GM23248 (cell line): ENCODE results near the gene USP53.

Experiments
- EZH2 ChIP-seq: fragments of 200-600 bp; sonication (generic); IDR thresholded peaks from 2 replicates; pipeline ENCODE4 v1.6.1; 2018; ENCODE audit warnings: antibody characterized with exemption, mild to moderate bottlenecking; ENCODE audit not compliant: insufficient read depth, poor library complexity, severe bottlenecking
- EZH2phosphoT487 ChIP-seq: fragments of 200-600 bp; sonication (generic); IDR thresholded peaks from 2 replicates; pipeline ENCODE4 v1.6.1; 2018; ENCODE audit warnings: antibody characterized with exemption, moderate library complexity, mild to moderate bottlenecking, low read depth; ENCODE audit not compliant: insufficient read depth

DNA sequence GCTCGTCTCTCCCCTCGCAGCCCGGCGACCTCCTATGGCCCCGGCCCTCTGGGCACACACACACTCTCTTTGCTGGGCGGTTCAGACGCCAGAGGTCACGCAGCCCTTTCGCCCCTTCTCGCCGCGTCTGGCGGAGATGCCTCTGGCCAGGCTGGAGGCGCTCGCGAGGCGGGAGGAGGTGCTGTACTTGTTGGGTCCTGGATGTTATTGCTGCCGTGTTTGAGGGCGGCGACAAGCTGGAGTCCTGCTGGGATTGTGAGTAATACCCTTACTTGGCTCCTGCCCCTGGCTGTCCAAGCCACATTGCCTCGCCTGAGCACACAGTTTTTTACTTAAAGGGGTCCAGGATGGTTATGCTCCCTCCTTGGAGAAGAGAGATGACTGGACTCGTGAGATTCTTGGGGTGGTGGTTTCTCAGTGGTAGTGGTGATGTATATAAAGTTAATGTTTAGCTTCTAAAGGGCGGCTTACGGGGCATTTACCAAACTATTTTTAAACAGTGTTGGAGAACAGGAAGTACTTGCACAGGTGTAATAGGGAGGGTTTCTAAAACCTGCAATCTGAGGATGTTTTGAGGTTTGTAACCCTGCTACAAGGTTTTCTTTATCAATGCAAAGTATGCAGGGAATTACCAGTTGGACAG is 572 bp downstream of the USP53 start:
- no peak for TF ChIP-seq EZH2
- TF ChIP-seq EZH2phosphoT487, result no peak
